HepG2 (cell line): ENCODE results near the gene TNFAIP1. TPM values are rescaled to one million over a fixed set of nuclear protein-coding genes. Genes with fewer than 3 reads are reported as not detected.

Experiments
- ARID3A ChIP-seq: IDR thresholded peaks from 2 replicates; pipeline ENCODE4 v1.6.1; 2012; ENCODE audit warnings: low read depth, low read length, improper control_type of control experiment
- E2F2 ChIP-seq: sonication (generic); formaldehyde crosslinking; IDR thresholded peaks from 2 replicates; pipeline ENCODE4 v1.4.0; 2020; ENCODE audit warnings: missing genetic modification reagents, borderline replicate concordance
- HHEX ChIP-seq: IDR thresholded peaks from 2 replicates; pipeline ENCODE4 v1.6.1; 2016; ENCODE audit warnings: control low read depth
- NR2F1 ChIP-seq, 2 experiments: fragments of 450-650 bp in 1 of 2; formaldehyde crosslinking in 1 of 2; IDR thresholded peaks; 2 replicates each; pipeline versions ENCODE4 v1.5.0 to v1.6.1; 2016 to 2020; ENCODE audit warnings: mild to moderate bottlenecking in 1 of 2, missing compliant biosample characterization in 1 of 2, missing genetic modification reagents in 1 of 2, moderate library complexity in 1 of 2
- RBM39 ChIP-seq: fragments of 200-400 bp; formaldehyde crosslinking; IDR thresholded peaks from one replicate; pipeline ENCODE4 v1.6.1; 2018; ENCODE audit warnings: antibody characterized with exemption, mild to moderate bottlenecking, low read depth, low read length; ENCODE audit not compliant: poor library complexity, severe bottlenecking
- TAF1 ChIP-seq: sonication (generic); formaldehyde crosslinking; IDR thresholded peaks from 2 replicates; pipeline ENCODE4 v1.4.0; 2020; ENCODE audit warnings: missing genetic modification reagents
- YEATS2 ChIP-seq: sonication (generic); formaldehyde crosslinking; IDR thresholded peaks from 2 replicates; pipeline ENCODE4 v1.4.0; 2020; ENCODE audit warnings: missing genetic modification reagents, borderline replicate concordance
- ZBTB40 ChIP-seq, 2 experiments: fragments of 450-650 bp in 1 of 2; sonication (generic) in 1 of 2; formaldehyde crosslinking in 1 of 2; IDR thresholded peaks; 2 replicates each; pipeline versions ENCODE4 v1.6.1 to v1.8.0; 2016 to 2022; ENCODE audit warnings: antibody characterized with exemption in 1 of 2, mild to moderate bottlenecking in 1 of 2, missing genetic modification reagents in 1 of 2
- ZNF382 ChIP-seq: sonication (generic); formaldehyde crosslinking; IDR thresholded peaks from 2 replicates; pipeline ENCODE4 v1.5.0; 2020; ENCODE audit warnings: missing genetic modification reagents, mild to moderate bottlenecking, borderline replicate concordance
- ZNF430 ChIP-seq: sonication (generic); formaldehyde crosslinking; IDR thresholded peaks from 2 replicates; pipeline ENCODE4 v1.9.0; 2021; ENCODE audit warnings: mild to moderate bottlenecking, missing genetic modification reagents
- ZNF577 ChIP-seq: sonication (generic); formaldehyde crosslinking; IDR thresholded peaks from 2 replicates; pipeline ENCODE4 v1.4.0; 2020; ENCODE audit warnings: mild to moderate bottlenecking, low read depth, missing genetic modification reagents, borderline replicate concordance
- ZNF580 ChIP-seq: IDR thresholded peaks from 2 replicates; pipeline ENCODE4 v1.6.1; 2016; ENCODE audit warnings: low read depth, borderline replicate concordance
- polyA plus RNA-seq, 8 experiments: library from polyadenylated mRNA; depleted of rRNA in 3 of 8; stranded (reverse) in 7 of 8; unstranded in 1 of 8; fragments of >200 nt; fragmentation: Illumina TruSeq in 4 of 8; extraction: Trizol in 4 of 8; gene quantifications; 2 replicates each; pipeline versions ENCODE4 v1.2.1 to v1.2.3, GENCODE V29; 2011 to 2016; ENCODE audit warnings: low read depth in 4 of 8, missing spikeins in 1 of 8, mixed read lengths in 1 of 8; ENCODE audit not compliant: insufficient read depth in 1 of 8
- total RNA-seq, 5 experiments: library from RNA; depleted of rRNA; stranded (reverse); fragments of >200 nt; fragmentation: Illumina TruSeq; extraction: Trizol; gene quantifications; 2 replicates each; pipeline ENCODE4 v1.2.3, GENCODE V29; 2016; ENCODE audit warnings: low read depth in 1 of 5
- TF ChIP-seq, protein P1 (sequence below): sonication (generic); formaldehyde crosslinking; conservative IDR thresholded peaks from 2 replicates; pipeline ENCODE4 v1.4.0; 2020; ENCODE audit warnings: missing genetic modification reagents

The TNFAIP1 gene
- total and polyA plus RNA-seq, 2 of the 13 experiments (the other 11 are each of a cell fraction or from before 2014, with no cell fraction given): 17.5 to 40.6 TPM

- TF ChIP-seq RBM39 (no peak), E2F2 (CRISPR knock-in tag) (no peak; the same call in 1 of the 2 replicates), ZNF382 (CRISPR knock-in tag) (no peak), ZBTB40 (IDR thresholded peaks at IDR 0.05) (no peak), ZBTB40 (CRISPR knock-in tag; IDR thresholded peaks at IDR 0.05) (peak; percentile 45; the same call in 1 of the 2 replicates), ARID3A (peak; percentile 93), TAF1 (CRISPR knock-in tag) (peak; percentile 53; the same call in 1 of the 2 replicates), ZNF430 (CRISPR knock-in tag) (peak; percentile 71; the same call in 1 of the 2 replicates), ZNF577 (CRISPR knock-in tag) (no peak), YEATS2 (CRISPR knock-in tag) (peak; percentile 38; the same call in 1 of the 2 replicates), NR2F1 (CRISPR knock-in tag; IDR thresholded peaks at IDR 0.05) (peak; percentile 97 to 98), HHEX (CRISPR knock-in tag) (peak; percentile 74), ZNF580 (CRISPR knock-in tag) (no peak; the same call in 1 of the 2 replicates)
- TF ChIP-seq, protein P1, sequence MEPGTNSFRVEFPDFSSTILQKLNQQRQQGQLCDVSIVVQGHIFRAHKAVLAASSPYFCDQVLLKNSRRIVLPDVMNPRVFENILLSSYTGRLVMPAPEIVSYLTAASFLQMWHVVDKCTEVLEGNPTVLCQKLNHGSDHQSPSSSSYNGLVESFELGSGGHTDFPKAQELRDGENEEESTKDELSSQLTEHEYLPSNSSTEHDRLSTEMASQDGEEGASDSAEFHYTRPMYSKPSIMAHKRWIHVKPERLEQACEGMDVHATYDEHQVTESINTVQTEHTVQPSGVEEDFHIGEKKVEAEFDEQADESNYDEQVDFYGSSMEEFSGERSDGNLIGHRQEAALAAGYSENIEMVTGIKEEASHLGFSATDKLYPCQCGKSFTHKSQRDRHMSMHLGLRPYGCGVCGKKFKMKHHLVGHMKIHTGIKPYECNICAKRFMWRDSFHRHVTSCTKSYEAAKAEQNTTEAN: 0 out of 2 replicates have a peak, but pooled peaks have one; percentile 6
Measured at GRCh38 chr17:28370035-28370743, 34.6 kb downstream of the TNFAIP1 start, which contains the start of gene VTN (continued).
